PC-3 (cell line): Measurements from ENCODE around the gene CSNK2A1.

Source experiments
- CTCF ChIP-seq: fragments of 300-600 bp; sonication (generic); conservative IDR thresholded peaks from 2 replicates; pipeline ENCODE4 v1.5.1; 2017; ENCODE audit warnings: antibody characterized with exemption, low read depth, mild to moderate bottlenecking, low read length
- EZH2 ChIP-seq: fragments of 300-600 bp; sonication (generic); IDR thresholded peaks from one replicate; pipeline ENCODE4 v1.6.1; 2017; ENCODE audit warnings: antibody characterized with exemption, mild to moderate bottlenecking, low read length; ENCODE audit not compliant: unreplicated experiment

GRCh38 chr20:432208-432607 lies 111.4 kb downstream of the CSNK2A1 start:
- TF ChIP-seq EZH2 = no peak
- TF ChIP-seq CTCF = no peak
